ENCODE results near the gene SORD.
"Not testable (repeated sequence)": the region's sequence is repeated elsewhere in the genome, so short reads cannot be mapped to it uniquely, and the experiment has no call there.

Gene SORD

DNA sequence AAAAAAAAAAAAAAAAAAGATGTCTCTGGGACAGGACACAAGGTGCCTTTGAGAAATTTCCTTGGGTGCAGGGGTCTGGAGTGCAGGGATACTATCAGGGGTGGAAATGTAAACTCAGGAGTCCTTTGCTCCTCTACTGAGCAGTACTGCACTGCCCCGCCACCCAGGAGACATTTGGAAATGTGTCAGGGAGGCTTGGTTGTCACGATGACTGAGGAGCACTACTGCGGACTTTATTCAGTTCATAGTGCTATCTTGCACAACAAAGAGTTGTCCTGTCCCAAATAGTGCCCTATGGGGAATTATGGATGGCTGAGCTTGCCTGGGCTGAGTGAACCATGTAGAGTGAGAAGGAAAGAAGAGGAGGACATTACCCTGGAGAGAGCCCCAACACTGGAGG is 2.6 kb downstream of the SORD start:
- DNase-seq, result not testable (repeated sequence)

DNA sequence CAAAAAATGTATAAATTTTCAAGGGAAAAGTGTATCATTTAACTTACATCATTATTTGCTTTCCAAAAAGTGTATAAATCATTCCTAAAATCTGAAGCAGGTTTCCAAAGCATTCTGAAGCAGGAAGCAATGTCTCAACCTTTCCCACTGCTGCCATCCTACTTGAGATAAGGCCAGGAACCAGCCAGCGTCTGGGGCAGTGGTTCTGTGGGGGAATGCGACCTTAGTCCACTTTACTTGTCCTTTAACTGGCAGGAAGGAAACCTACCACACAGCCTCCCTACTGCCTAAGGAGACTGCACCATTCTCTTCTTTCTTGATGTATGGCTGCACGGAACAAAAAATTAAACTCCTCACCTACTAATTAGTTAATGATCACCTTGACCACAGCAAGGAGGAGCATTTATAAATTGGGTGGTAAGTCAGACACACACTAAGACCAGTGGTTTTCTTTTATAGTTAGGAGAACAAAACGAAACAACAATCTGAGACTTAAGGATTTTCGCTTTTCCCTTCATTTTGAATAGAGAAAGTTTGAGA is 3.7 kb downstream of the SORD start:
- DNase-seq, result no peak

DNA sequence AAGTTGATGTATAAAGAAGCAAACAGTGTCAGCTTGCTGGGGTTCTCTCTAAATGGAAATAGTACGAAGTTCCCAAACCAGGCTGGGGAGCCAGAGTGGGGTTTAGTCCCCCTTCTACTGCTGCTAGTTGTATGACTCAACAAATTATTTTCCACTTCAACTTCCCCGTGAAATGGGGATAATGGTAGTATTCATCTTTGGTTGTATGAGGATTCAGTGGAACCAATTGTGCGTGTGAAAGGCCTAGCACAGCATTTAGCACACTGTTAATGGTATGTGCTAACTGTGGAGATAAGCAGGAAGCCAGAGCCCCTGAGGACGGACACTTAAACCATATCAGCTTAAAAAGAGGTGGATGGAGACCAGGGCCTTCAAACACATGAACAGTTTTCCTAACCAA is 4.2 kb downstream of the SORD start:
- DNase-seq, result no peak

- no peak for DNase-seq
These were observed 7.7 kb downstream of the SORD start for GRCh38 chr15:45030743-45031142.

GRCh38 chr15:45031522-45032028 is 8.6 kb downstream of the SORD start:
- DNase-seq, result not testable (repeated sequence)

DNA sequence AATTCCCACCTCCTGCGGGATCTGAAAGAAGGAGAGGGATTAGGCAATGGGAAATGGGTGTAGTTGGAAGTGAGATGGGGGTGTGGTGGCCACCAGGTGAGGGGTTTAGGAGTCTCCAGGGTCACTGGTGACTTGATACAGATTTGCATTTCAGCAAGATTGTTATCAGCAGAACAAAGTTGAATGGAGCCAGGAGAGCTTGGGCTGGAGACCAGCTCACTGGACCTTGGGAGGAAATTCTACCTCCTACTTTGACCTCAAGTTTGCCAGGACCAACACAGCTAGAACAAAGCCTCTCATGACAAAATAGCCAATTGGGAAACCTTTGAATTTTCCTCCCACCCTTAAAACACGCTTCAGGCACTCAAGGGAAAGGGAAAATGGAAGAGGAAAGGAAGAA is 9.5 kb downstream of the SORD start:
- DNase-seq, result not testable (repeated sequence)

DNA sequence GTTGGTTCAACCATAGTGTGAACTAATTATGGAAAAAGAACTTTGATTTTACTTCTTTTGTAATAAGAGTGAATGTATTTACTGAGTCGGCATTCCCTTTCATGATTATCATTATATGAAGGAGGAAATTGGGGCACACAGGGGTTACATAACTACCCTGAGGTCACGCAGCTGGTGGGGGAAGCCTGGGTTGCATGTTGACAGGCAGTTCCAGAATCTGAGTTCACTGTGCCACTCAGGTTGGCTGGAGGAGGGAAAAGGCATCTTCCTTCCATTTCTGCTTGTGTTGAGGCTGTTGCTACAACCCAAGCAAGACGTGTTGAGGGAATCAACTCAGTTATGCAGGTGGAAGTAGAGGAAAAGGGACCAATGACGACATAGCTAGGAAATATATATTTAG is 11.1 kb downstream of the SORD start:
- not testable (repeated sequence) for DNase-seq

- not testable (repeated sequence) for DNase-seq
These were observed 11.8 kb downstream of the SORD start for GRCh38 chr15:45034600-45035375.

DNA sequence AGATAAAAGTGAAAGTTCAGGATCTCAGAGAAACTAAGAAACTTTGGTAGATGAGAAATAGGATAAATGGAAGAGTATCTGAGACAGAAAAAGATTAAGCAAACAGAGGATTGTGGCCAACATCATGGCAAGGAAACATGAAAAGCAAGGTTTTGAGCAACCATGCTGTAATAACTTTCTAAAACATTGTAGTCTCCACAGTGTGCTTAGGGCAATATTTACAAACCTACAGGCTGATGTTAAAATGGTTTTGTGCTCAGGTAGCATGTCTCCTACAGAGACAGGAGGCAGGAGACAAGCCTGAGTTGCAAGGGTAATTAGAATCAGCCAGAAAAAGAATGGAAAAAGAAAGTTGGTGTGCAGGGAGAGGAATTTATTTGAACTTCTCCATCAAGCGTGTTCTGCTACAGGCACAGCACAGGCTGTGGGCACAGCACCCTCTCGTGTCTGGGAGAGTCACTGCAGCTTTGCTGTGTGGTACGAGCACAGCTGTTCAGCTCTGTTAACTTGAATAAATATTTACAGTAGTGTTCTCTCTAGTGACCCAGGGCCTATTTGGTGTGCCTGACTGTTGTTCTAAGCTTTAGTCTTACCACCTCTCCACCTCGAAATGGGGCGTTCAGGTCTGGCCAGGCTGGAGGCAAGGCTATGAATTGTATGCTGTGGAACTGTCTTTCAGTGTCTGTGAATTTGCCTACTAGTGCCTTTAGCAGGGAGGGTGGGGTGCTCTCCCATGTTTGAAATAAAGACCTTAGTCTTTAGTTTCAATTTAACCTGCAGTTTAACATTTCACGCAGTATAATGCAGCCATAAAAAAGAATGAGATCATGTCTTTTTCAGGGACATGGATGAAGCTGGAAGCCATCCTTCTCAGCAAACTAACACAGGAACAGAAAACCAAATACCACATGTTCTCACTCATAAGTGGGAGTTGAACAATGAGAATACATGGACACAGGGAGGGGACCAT is 14.1 kb downstream of the SORD start:
- DNase-seq, result peak; percentile 31

DNA sequence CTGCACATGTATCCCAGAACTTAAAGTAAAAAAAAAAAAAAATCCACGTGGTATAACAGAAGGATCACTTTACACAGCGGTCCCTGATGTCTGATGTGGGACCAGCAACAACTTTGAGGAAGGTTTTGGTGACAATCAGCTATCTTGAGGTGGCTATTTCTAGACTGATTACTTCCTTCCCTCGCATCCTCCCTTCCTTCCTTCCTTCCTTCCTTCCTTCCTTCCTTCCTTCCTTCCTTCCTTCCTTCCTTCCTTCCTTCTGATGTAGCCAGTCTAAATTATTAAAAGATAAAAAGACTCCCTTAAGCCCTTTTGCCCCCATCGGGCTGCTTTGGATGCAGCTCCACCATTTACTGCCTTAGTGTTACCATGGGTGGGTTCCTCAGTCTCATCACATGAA is 14.9 kb downstream of the SORD start:
- no peak for DNase-seq

DNA sequence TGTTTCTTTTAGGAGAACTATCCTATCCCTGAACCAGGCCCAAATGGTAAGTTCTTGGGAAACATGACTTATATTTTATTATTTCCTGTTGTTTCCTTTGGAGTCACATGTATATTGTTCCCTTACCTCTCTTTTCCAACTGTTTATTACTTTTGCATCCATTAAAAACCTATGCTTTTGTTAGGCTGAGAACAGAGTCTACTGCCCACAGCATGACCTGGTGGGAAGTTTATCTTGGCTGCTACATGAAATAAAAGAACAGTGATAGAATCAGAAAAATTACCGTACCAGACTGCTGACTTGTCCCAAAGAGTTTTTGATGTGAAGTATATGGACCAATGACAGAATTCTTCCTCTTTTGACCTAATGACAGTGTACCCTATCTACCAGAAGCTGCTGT is 17.4 kb downstream of the SORD start:
- not testable (repeated sequence) for DNase-seq

GRCh38 chr15:45041538-45041937 is 18.5 kb downstream of the SORD start:
- DNase-seq, result not testable (repeated sequence)

DNA sequence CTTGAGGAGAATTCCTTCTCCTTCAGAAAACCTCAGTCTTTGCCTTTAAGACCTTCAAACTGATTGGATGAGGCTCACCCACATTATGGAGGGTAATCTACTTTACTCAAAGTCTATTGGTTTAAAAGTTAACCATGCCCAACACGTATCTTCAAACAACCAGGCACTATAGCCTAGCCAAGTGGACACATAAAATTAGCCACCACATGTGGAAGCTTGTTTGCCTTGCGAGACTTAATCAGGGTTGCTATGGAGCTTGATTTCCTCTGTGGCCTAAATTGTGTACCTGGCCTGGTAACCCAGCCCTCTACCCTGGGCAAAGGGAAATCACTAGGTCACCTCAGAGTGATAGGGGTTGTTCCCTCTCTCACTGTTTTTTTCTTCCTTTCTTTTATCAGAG is 19.9 kb downstream of the SORD start:
- not testable (repeated sequence) for DNase-seq

DNA sequence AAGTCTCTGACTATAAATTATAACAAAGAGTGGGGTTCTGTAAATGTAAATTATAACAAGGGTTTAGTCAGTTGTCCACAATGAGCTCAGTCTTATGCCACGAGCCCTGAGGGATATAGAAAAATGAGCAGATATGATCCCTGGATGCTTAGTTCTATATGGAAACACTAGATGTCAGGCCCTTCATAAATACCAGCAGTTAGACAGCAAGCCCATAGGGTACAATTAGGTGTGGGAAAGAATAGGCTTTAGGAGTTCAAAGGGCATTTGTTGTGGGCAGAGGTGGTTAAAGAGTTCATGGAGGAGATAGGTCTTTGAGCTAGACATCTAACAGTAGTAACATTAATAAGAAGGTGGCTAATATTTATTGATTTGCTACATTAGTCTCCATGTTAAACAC is 21.3 kb downstream of the SORD start:
- DNase-seq, result not testable (repeated sequence)

DNA sequence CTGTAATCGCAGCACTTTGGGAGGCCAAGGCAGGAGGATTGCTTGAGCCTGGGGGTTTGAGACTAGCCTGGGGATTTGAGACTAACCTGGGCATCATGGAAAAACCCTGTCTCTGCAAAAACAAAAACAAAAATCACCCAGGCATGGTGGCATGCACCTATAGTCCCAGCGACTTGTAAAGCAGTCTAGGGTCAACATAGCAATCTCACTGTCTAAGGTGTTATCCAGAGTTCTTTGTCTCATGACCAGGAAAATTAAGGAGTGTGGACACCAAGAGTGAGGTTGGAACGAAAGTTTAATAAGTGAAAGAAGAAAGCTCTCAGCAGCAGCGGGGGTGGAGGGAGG is 25.4 kb downstream of the SORD start:
- not testable (repeated sequence) for DNase-seq

- DNase-seq, result no peak
These were observed 26.0 kb downstream of the SORD start for GRCh38 chr15:45048794-45049631.

- no peak for DNase-seq
These were observed 27.6 kb downstream of the SORD start for GRCh38 chr15:45050587-45050986.

DNA sequence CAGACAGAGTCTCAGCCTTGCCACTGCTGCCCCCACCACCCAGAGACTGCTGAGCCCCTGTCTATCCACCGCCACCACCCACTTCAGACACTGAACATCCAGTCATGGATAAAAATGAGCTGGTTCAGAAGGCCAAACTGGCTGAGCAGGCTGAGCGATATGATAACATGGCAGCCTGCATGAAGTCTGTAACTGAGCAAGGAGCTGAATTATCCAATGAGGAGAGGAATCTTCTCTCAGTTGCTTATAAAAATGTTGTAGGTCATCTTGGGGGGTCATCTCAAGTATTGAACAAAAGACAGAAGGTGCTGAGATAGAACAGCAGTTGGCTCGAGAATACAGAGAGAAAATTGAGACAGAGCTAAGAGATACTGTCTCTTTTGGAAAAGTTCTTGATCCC is 29.7 kb downstream of the SORD start:
- not testable (repeated sequence) for DNase-seq

- not testable (repeated sequence) for DNase-seq
These were observed 36.0 kb downstream of the SORD start for GRCh38 chr15:45058690-45059675.

- DNase-seq, result not testable (repeated sequence)
These were observed 39.3 kb downstream of the SORD start for GRCh38 chr15:45062301-45062700.

DNA sequence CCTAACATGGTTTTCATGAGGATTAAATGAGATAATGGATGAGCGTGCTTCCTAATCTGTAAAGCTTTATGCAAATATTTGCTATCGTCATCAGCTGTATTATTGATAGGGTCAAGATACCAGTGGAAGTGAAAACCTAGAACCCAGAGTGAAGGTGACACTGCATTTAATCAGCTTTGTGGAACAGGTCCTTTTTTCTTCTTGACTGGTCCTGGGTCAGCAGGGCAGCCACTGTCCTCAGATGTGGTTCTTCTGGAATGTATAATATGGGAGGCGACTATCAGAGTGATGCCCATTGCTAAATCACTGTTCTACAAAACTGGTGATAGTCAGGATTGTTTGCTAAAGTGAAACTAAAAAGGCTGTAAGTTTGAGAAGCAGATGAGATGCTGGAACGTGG is 41.4 kb downstream of the SORD start:
- no peak for DNase-seq

Data from NCI-H510A (cell line).